ENCODE measurements around the gene DNAI4.
"Not testable (repeated sequence)": the region's sequence is repeated elsewhere in the genome, so short reads cannot be mapped to it uniquely, and the experiment has no call there.

The DNAI4 gene

GRCh38 chr1:66791621-66792610 is 132.7 kb downstream of the DNAI4 start:
- no peak for DNase-seq (ENCODE audit: low read depth)
- TF ChIP-seq CTCF (conservative IDR thresholded peaks at IDR 0.05; ENCODE audit: low read depth, low read length) = no peak
- H3K4me3 ChIP-seq (ENCODE audit: low read depth, low read length) = no peak overlapping the region

- no peak for DNase-seq (ENCODE audit: low read depth)
- no peak overlapping the region for H3K4me3 ChIP-seq (ENCODE audit: low read depth, low read length)
- no peak for TF ChIP-seq CTCF (conservative IDR thresholded peaks at IDR 0.05; ENCODE audit: low read depth, low read length)
Measured at GRCh38 chr1:66788231-66788939, 136.3 kb downstream of the DNAI4 start.

GRCh38 chr1:66787641-66788040 is 137.0 kb downstream of the DNAI4 start:
- H3K4me3 ChIP-seq (ENCODE audit: low read depth, low read length) = no peak overlapping the region
- DNase-seq (ENCODE audit: low read depth) = no peak
- no peak for TF ChIP-seq CTCF (conservative IDR thresholded peaks at IDR 0.05; ENCODE audit: low read depth, low read length)

- DNase-seq (ENCODE audit: low read depth); H3K4me3 ChIP-seq (ENCODE audit: low read depth, low read length): not testable (repeated sequence)
Measured at GRCh38 chr1:66785800-66786199, 138.9 kb downstream of the DNAI4 start.

- no peak for TF ChIP-seq CTCF (conservative IDR thresholded peaks at IDR 0.05; ENCODE audit: low read depth, low read length)
- H3K4me3 ChIP-seq (ENCODE audit: low read depth, low read length) = no peak overlapping the region
- no peak for DNase-seq (ENCODE audit: low read depth)
Measured at GRCh38 chr1:66779475-66780078, 145.1 kb downstream of the DNAI4 start.

- H3K4me3 ChIP-seq (ENCODE audit: low read depth, low read length) = no peak overlapping the region
- no peak for DNase-seq (ENCODE audit: low read depth)
- no peak for TF ChIP-seq CTCF (conservative IDR thresholded peaks at IDR 0.05; ENCODE audit: low read depth, low read length)
Measured at GRCh38 chr1:66778969-66779368, 145.7 kb downstream of the DNAI4 start.

DNA sequence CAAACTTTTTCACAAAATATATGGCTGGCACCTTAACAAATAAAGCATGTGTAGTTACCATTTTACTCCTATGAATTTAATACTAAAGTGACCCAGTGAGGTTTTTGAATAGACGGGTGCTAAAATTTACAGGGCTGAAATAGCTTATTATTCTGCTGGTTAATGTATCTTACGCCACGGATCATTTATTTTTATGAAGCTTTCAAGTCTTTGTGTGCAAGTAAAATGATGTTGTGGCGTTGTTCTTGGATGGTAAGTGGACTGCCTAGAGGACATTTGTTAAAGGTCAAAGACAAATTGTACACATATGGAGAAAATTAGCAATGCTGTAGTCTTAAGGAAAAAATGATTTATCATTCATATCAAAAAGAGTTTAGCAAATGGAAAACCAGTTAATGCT is 146.4 kb downstream of the DNAI4 start:
- H3K4me3 ChIP-seq (ENCODE audit: low read depth, low read length) = no peak overlapping the region
- DNase-seq (ENCODE audit: low read depth) = no peak
- TF ChIP-seq CTCF (conservative IDR thresholded peaks at IDR 0.05; ENCODE audit: low read depth, low read length) = no peak
